OCI-M1 (cell line): ENCODE data around the gene RPL41.

Experiments
- DNase-seq: peaks from one replicate; lab custom pipeline; 2025; lab: John Stamatoyannopoulos, UW

RPL41 gene

GRCh38 chr12:56127888-56128669 is 11.6 kb downstream of the RPL41 start, which contains the start of gene ESYT1:
Gene ESYT1 (plus strand): TSS chr12:56128267. CDS start chr12:56128320, 53 bp downstream.
- DNase-seq, result peak; percentile 100

GRCh38 chr12:56128670-56129205 is 12.3 kb downstream of the RPL41 start:
- DNase-seq, result peak; percentile 58

GRCh38 chr12:56129206-56129941 is 12.9 kb downstream of the RPL41 start:
- DNase-seq, result peak; percentile 87

GRCh38 chr12:56129942-56130495 is 13.6 kb downstream of the RPL41 start:
- no peak for DNase-seq

- no peak for DNase-seq
Observed at GRCh38 chr12:56130876-56131275, 14.4 kb downstream of the RPL41 start.

- DNase-seq, result no peak
Observed at GRCh38 chr12:56134897-56135296, 18.5 kb downstream of the RPL41 start.

- no peak for DNase-seq
Observed at GRCh38 chr12:56137853-56138571, 21.6 kb downstream of the RPL41 start.

- no peak for DNase-seq
Observed at GRCh38 chr12:56141946-56142784, 25.7 kb downstream of the RPL41 start.

GRCh38 chr12:56143217-56143616 is 26.8 kb downstream of the RPL41 start:
- no peak for DNase-seq

GRCh38 chr12:56143870-56144269 is 27.4 kb downstream of the RPL41 start:
- DNase-seq, result no peak

- no peak for DNase-seq
Observed at GRCh38 chr12:56145217-56145616, 28.8 kb downstream of the RPL41 start.

GRCh38 chr12:56146492-56147460 is 30.3 kb downstream of the RPL41 start:
- peak; percentile 38 for DNase-seq

- DNase-seq, result peak; percentile 77
Observed at GRCh38 chr12:56150563-56150962, 34.1 kb downstream of the RPL41 start.

- peak; percentile 77 for DNase-seq
Observed at GRCh38 chr12:56151672-56152131, 35.3 kb downstream of the RPL41 start.

GRCh38 chr12:56152132-56152755 is 35.8 kb downstream of the RPL41 start, which contains the start of gene MYL6B:
Gene MYL6B (plus strand): TSS chr12:56152587. CDS start chr12:56153919, 1,332 bp downstream.
- DNase-seq, result peak; percentile 94

- DNase-seq, result no peak
Observed at GRCh38 chr12:56152756-56153677, 36.6 kb downstream of the RPL41 start.

- DNase-seq, result no peak
Observed at GRCh38 chr12:56153678-56154065, 37.2 kb downstream of the RPL41 start.

GRCh38 chr12:56154246-56154771 is 37.9 kb downstream of the RPL41 start:
- no peak for DNase-seq
